Gastrocnemius medialis (tissue), 4 donors: ENCODE results near the gene SCRT2.

Experiments used
- CTCF ChIP-seq, 5 experiments: fragments of 450-650 bp in 3 of 5; fragments of 200-600 bp in 2 of 5; sonication (generic) in 2 of 5; IDR thresholded peaks in 4 of 5; conservative IDR thresholded peaks in 1 of 5; 1 replicate in 4 of 5; 2 replicates in 1 of 5; pipeline ENCODE4 v1.5.1; 2016 to 2019; ENCODE audit warnings: antibody characterized with exemption in 5 of 5, mild to moderate bottlenecking in 3 of 5, moderate library complexity in 3 of 5
- POLR2A ChIP-seq, 2 donors: fragments of 450-650 bp; IDR thresholded peaks; one replicate each; pipeline ENCODE4 v1.6.1; 2017; ENCODE audit warnings: antibody characterized with exemption in 2 of 2, mild to moderate bottlenecking in 2 of 2, moderate library complexity in 2 of 2

- TF ChIP-seq CTCF (IDR thresholded peaks at IDR 0.05 in 4 of 5, conservative IDR thresholded peaks at IDR 0.05 in 1 of 5) (no peak), POLR2A (IDR thresholded peaks at IDR 0.05) (no peak)
These were observed 10.3 kb downstream of the SCRT2 start for GRCh38 chr20:665276-665675.
